ENCODE results near the gene OR51E2.

GRCh38 chr11:4704790-4705334 is 7.2 kb upstream of the OR51E2 start:
- no peak for TF ChIP-seq EZH2 (IDR thresholded peaks at IDR 0.05; ENCODE audit: low read depth, unreplicated experiment)
- TF ChIP-seq, protein P1, sequence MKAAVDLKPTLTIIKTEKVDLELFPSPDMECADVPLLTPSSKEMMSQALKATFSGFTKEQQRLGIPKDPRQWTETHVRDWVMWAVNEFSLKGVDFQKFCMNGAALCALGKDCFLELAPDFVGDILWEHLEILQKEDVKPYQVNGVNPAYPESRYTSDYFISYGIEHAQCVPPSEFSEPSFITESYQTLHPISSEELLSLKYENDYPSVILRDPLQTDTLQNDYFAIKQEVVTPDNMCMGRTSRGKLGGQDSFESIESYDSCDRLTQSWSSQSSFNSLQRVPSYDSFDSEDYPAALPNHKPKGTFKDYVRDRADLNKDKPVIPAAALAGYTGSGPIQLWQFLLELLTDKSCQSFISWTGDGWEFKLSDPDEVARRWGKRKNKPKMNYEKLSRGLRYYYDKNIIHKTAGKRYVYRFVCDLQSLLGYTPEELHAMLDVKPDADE (IDR thresholded peaks at IDR 0.05): no peak
- TF ChIP-seq, protein P2, sequence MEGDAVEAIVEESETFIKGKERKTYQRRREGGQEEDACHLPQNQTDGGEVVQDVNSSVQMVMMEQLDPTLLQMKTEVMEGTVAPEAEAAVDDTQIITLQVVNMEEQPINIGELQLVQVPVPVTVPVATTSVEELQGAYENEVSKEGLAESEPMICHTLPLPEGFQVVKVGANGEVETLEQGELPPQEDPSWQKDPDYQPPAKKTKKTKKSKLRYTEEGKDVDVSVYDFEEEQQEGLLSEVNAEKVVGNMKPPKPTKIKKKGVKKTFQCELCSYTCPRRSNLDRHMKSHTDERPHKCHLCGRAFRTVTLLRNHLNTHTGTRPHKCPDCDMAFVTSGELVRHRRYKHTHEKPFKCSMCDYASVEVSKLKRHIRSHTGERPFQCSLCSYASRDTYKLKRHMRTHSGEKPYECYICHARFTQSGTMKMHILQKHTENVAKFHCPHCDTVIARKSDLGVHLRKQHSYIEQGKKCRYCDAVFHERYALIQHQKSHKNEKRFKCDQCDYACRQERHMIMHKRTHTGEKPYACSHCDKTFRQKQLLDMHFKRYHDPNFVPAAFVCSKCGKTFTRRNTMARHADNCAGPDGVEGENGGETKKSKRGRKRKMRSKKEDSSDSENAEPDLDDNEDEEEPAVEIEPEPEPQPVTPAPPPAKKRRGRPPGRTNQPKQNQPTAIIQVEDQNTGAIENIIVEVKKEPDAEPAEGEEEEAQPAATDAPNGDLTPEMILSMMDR (conservative IDR thresholded peaks at IDR 0.05; ENCODE audit: low read depth in 2 of 2): no peak
- no peak for TF ChIP-seq CREB1 (CRISPR knock-in tag; IDR thresholded peaks at IDR 0.05; ENCODE audit: low read depth)
- TF ChIP-seq STAT1 (IDR thresholded peaks at IDR 0.05; ENCODE audit: unreplicated experiment): no peak
- TF ChIP-seq ZNF114 (CRISPR knock-in tag; IDR thresholded peaks at IDR 0.05): no peak
- TF ChIP-seq POLR2AphosphoS5 (IDR thresholded peaks at IDR 0.05; ENCODE audit: low read depth): no peak
- TF ChIP-seq EZH2phosphoT487 (IDR thresholded peaks at IDR 0.05; ENCODE audit: unreplicated experiment): no peak
- TF ChIP-seq JUNB (IDR thresholded peaks at IDR 0.05; ENCODE audit: unreplicated experiment): no peak
- TF ChIP-seq, protein P3, sequence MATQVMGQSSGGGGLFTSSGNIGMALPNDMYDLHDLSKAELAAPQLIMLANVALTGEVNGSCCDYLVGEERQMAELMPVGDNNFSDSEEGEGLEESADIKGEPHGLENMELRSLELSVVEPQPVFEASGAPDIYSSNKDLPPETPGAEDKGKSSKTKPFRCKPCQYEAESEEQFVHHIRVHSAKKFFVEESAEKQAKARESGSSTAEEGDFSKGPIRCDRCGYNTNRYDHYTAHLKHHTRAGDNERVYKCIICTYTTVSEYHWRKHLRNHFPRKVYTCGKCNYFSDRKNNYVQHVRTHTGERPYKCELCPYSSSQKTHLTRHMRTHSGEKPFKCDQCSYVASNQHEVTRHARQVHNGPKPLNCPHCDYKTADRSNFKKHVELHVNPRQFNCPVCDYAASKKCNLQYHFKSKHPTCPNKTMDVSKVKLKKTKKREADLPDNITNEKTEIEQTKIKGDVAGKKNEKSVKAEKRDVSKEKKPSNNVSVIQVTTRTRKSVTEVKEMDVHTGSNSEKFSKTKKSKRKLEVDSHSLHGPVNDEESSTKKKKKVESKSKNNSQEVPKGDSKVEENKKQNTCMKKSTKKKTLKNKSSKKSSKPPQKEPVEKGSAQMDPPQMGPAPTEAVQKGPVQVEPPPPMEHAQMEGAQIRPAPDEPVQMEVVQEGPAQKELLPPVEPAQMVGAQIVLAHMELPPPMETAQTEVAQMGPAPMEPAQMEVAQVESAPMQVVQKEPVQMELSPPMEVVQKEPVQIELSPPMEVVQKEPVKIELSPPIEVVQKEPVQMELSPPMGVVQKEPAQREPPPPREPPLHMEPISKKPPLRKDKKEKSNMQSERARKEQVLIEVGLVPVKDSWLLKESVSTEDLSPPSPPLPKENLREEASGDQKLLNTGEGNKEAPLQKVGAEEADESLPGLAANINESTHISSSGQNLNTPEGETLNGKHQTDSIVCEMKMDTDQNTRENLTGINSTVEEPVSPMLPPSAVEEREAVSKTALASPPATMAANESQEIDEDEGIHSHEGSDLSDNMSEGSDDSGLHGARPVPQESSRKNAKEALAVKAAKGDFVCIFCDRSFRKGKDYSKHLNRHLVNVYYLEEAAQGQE (IDR thresholded peaks at IDR 0.05; ENCODE audit: unreplicated experiment): no peak
- no peak for TF ChIP-seq NANOG (IDR thresholded peaks at IDR 0.05; ENCODE audit: borderline replicate concordance)
- 0 out of 2 replicates have a peak, but pooled peaks have one; percentile 28 for TF ChIP-seq ZNF462 (CRISPR knock-in tag; IDR thresholded peaks at IDR 0.05)

All from GM23338 (cell line).